IPS-NIHi7 (cell line): ENCODE results near the gene TEX47.

ENCODE experiments used
- DNase-seq: peaks from one replicate; pipeline ENCODE4 v3.0.0; 2012; ENCODE audit warnings: mixed read lengths; ENCODE audit errors: extremely low spot score

Gene TEX47

DNA sequence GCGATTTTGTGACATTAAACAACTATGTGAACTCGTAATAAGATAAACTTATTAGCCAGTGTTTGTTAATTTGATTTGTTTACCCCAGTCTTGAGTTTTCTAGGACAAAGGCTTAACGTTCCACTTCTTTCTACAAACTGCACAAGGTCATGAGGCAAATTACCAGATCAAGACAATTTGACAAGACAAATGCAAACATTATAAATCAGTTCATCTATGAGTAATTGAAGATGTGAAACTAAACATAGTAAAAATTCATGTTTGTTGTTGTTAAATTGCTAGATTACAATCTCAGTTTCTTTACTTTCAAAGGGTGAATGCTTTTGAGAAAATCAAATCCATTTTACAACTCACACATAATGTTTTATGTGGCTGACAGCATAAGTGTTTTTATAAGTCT, 49.4 kb downstream of the TEX47 start:
- DNase-seq: no peak
